PC-9 (cell line): ENCODE data around the gene ACCS. TPM values are rescaled to one million over a fixed set of nuclear protein-coding genes. Genes with fewer than 3 reads are reported as not detected.

Experiments
- BruUV-seq: library from RNA; stranded (reverse); fragments of 400-500 nt; replicated peaks from 2 replicates; lab custom pipeline; 2021; lab: Mats Ljungman, UMichigan
- CTCF ChIA-PET: fragments of 300-600 bp; sonication (Branson Sonifier 250); formaldehyde crosslinking; loops from one replicate; lab custom pipeline; 2022; ENCODE audit warnings: antibody characterized with exemption; lab: Charles Lee
- POLR2A ChIA-PET: fragments of 300-600 bp; sonication (Branson Sonifier 250); formaldehyde crosslinking; loops from one replicate; lab custom pipeline; 2022; ENCODE audit warnings: antibody characterized with exemption; ENCODE audit not compliant: unreplicated experiment; lab: Charles Lee
- DNase-seq, 2 experiments: peaks; one replicate each; pipeline versions ENCODE4 v3.0.0 to v3.0.0-alpha.2; 2015 to 2022; ENCODE audit warnings: mixed read lengths in 1 of 2
- H2AFZ ChIP-seq: fragments of 200-600 bp; sonication (generic); 2 replicates; pipeline ENCODE4 v1.8.1; 2017; ENCODE audit warnings: antibody characterized with exemption
- H3F3A ChIP-seq: fragments of 200-600 bp; sonication (generic); 2 replicates; pipeline ENCODE4 v1.8.1; 2017; ENCODE audit warnings: antibody characterized with exemption, mild to moderate bottlenecking, low read depth; ENCODE audit not compliant: insufficient read depth
- H3K27ac ChIP-seq: fragments of 200-600 bp; sonication (generic); 2 replicates; pipeline ENCODE4 v1.6.1; 2016; ENCODE audit warnings: mixed run types
- H3K27me3 ChIP-seq: fragments of 200-600 bp; sonication (generic); 2 replicates; pipeline ENCODE4 v1.6.1; 2016; ENCODE audit warnings: low read depth, mixed run types; ENCODE audit not compliant: insufficient read depth
- H3K36me3 ChIP-seq: fragments of 200-600 bp; sonication (generic); 2 replicates; pipeline ENCODE4 v1.6.1; 2016; ENCODE audit warnings: low read depth, mixed run types
- H3K4me1 ChIP-seq: fragments of 200-600 bp; sonication (generic); replicated peaks from 2 replicates; pipeline ENCODE4 v1.6.1; 2016; ENCODE audit warnings: mixed run types; ENCODE audit not compliant: insufficient read depth
- H3K4me2 ChIP-seq: fragments of 200-600 bp; sonication (generic); 2 replicates; pipeline ENCODE4 v1.6.1; 2017; ENCODE audit warnings: mixed run types
- H3K4me3 ChIP-seq: fragments of 200-600 bp; sonication (generic); 2 replicates; pipeline ENCODE4 v1.6.1; 2016; ENCODE audit warnings: mixed run types
- H3K79me2 ChIP-seq: fragments of 200-600 bp; sonication (generic); 2 replicates; pipeline ENCODE4 v1.6.1; 2017; ENCODE audit warnings: low read depth, mixed run types
- H3K9me2 ChIP-seq: fragments of 200-600 bp; sonication (generic); 2 replicates; pipeline ENCODE4 v1.8.1; 2017; ENCODE audit warnings: mild to moderate bottlenecking; ENCODE audit not compliant: insufficient read depth
- H3K9me3 ChIP-seq: fragments of 200-600 bp; sonication (generic); 2 replicates; pipeline ENCODE4 v1.8.1; 2016; ENCODE audit warnings: low read depth; ENCODE audit not compliant: insufficient read depth
- H4K20me1 ChIP-seq: fragments of 200-600 bp; sonication (generic); 2 replicates; pipeline ENCODE4 v1.8.1; 2017; ENCODE audit not compliant: insufficient read depth
- CTCF ChIP-seq: fragments of 200-600 bp; sonication (generic); conservative IDR thresholded peaks from 2 replicates; pipeline ENCODE4 v1.6.1; 2017; ENCODE audit warnings: mixed run types, antibody characterized with exemption, mild to moderate bottlenecking, moderate library complexity
- EZH2 ChIP-seq: fragments of 200-600 bp; sonication (generic); IDR thresholded peaks from 2 replicates; pipeline ENCODE4 v1.8.0; 2017; ENCODE audit warnings: antibody characterized with exemption, low read depth
- intact Hi-C: fragments of 100-400 bp; cut with micrococcal nuclease; formaldehyde crosslinking; loops from one replicate; pipeline ENCODE4 v1.10.0; 2022; ENCODE audit not compliant: unreplicated experiment
- total RNA-seq: library from RNA; stranded (reverse); gene quantifications from 2 replicates; pipeline ENCODE4 v1.2.3, GENCODE V29; 2021

Gene ACCS
- total RNA-seq, 1 experiment from 2014 or later: 44.6 TPM

- no peak overlapping the region for H2AFZ ChIP-seq
- intact Hi-C loops: no loop called here
- H3K4me2 ChIP-seq: no peak overlapping the region
- no peaks in the 10 kb centered on the region for H3K4me1 ChIP-seq
- no peak for DNase-seq
- H3K9me2 ChIP-seq: no peaks in the 10 kb centered on the region
- H3K27ac ChIP-seq: no peak overlapping the region
- CTCF ChIA-PET: no interaction called here
- peaks cover 35% of the 10 kb centered on the region for H3K27me3 ChIP-seq
- no peaks in the 10 kb centered on the region for H4K20me1 ChIP-seq
- no peaks in the 10 kb centered on the region for H3F3A ChIP-seq
- BruUV-seq: no TSS peak
- TF ChIP-seq CTCF: no peak
- no peak for TF ChIP-seq EZH2
- H3K79me2 ChIP-seq: no peaks in the 10 kb centered on the region
- no peak overlapping the region for H3K4me3 ChIP-seq
- POLR2A ChIA-PET: no interaction called here
- H3K36me3 ChIP-seq: no peaks in the 10 kb centered on the region
- no peaks in the 10 kb centered on the region for H3K9me3 ChIP-seq
Observed at GRCh38 chr11:44046182-44046581, 19.9 kb upstream of the ACCS start.

- H4K20me1 ChIP-seq: no peaks in the 10 kb centered on the region
- TF ChIP-seq CTCF: no peak
- no peak for TF ChIP-seq EZH2
- no peak for DNase-seq
- intact Hi-C loops: no loop called here
- no peaks in the 10 kb centered on the region; the same call in 1 of the 2 replicates for H3K9me2 ChIP-seq
- H3K36me3 ChIP-seq: no peaks in the 10 kb centered on the region
- no peaks in the 10 kb centered on the region for H3K79me2 ChIP-seq
- no peaks in the 10 kb centered on the region for H3F3A ChIP-seq
- CTCF ChIA-PET: no interaction called here
- POLR2A ChIA-PET: no interaction called here
- BruUV-seq: no TSS peak
- H2AFZ ChIP-seq: no peak overlapping the region
- H3K4me1 ChIP-seq: no peaks in the 10 kb centered on the region
- H3K27me3 ChIP-seq: peaks cover 45% of the 10 kb centered on the region
- H3K4me3 ChIP-seq: no peak overlapping the region
- H3K4me2 ChIP-seq: no peak overlapping the region
- H3K9me3 ChIP-seq: no peaks in the 10 kb centered on the region
- H3K27ac ChIP-seq: no peak overlapping the region
Observed at GRCh38 chr11:44047298-44047697, 18.8 kb upstream of the ACCS start.

- H3F3A ChIP-seq: no peaks in the 10 kb centered on the region
- H3K9me3 ChIP-seq: no peaks in the 10 kb centered on the region
- no peaks in the 10 kb centered on the region for H3K79me2 ChIP-seq
- H3K4me3 ChIP-seq: no peak within 1 kb of the TSS
- BruUV-seq: no TSS peak
- H2AFZ ChIP-seq: no peak within 1 kb of the TSS
- no peak for TF ChIP-seq EZH2
- no peak for TF ChIP-seq CTCF
- ChIA-PET POLR2A (no interaction called here), CTCF (interaction anchor here (0.7 kb wide), 1 partner anchor 1757 kb away, joined by 3 read pairs; no protein-coding TSS in a partner anchor)
- H3K27me3 ChIP-seq: peaks cover 50% of the 10 kb centered on the region
- no peak within 1 kb of the TSS for H3K27ac ChIP-seq
- intact Hi-C loops: no loop called here
- H3K9me2 ChIP-seq: no peaks in the 10 kb centered on the region; the same call in 1 of the 2 replicates
- H3K4me2 ChIP-seq: no peak within 1 kb of the TSS
- no peaks in the 10 kb centered on the region for H3K4me1 ChIP-seq
- H4K20me1 ChIP-seq: no peaks in the 10 kb centered on the region
- no peak for DNase-seq
- H3K36me3 ChIP-seq: no peaks in the 10 kb centered on the region
Observed at GRCh38 chr11:44047931-44048431, 18.1 kb upstream of the ACCS start, which contains the start of gene ACCSL. ACCSL (plus strand) TSS chr11:44047981; CDS start chr11:44048037, 56 bp downstream.
